NCI-H1092 treated with DMSO at 0.1 percent for 48 hours (cell line): ENCODE measurements around the gene RFTN1.
A peak's percentile ranks its signal among the peaks of the same experiment; 100 is the strongest.

Experiments
- DNase-seq: peaks from one replicate; lab custom pipeline; 2025; lab: John Stamatoyannopoulos, UW

The RFTN1 gene

DNA sequence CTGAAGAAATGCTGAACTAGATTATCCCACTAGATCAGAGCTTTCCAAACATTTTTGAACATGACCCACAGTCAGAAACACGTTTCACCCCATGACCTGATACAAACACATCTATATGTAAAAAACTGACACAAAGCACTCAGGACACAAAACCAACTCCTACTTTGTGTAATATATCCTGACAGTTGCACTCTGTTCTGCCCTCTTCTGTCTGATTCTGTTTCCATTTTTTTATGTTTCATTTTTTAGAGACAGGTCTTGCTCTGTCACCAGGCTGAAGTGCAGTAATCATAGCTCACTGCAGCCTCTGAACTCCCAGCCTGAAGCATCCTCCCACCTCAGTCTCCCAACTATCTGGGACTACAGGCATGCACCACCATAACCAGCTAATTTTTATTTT is 15.8 kb upstream of the RFTN1 start:
- no peak for DNase-seq

- DNase-seq, result no peak
Observed at GRCh38 chr3:16528581-16528993, 15.1 kb upstream of the RFTN1 start.

- no peak for DNase-seq
Observed at GRCh38 chr3:16528106-16528505, 14.6 kb upstream of the RFTN1 start.

DNA sequence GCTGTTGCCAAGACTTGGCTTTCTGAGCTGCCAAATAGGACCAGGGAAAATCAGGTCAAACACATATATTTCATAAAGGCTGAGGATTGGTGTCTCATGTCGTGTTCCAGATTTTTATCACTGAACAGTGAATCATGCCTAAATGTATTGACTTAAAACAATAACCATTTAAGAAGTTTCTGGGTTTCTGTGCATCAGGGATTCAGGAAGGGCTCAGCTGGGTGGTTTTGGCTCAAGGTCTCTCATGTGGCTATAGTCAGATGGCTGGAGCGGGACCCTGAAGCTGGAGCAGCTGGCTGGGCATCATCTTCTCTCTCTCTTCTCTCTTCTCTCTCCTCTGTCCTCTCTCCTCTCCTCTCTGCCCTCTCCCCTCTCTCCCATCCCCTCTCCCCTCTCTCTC is 10.7 kb upstream of the RFTN1 start:
- DNase-seq, result no peak

DNA sequence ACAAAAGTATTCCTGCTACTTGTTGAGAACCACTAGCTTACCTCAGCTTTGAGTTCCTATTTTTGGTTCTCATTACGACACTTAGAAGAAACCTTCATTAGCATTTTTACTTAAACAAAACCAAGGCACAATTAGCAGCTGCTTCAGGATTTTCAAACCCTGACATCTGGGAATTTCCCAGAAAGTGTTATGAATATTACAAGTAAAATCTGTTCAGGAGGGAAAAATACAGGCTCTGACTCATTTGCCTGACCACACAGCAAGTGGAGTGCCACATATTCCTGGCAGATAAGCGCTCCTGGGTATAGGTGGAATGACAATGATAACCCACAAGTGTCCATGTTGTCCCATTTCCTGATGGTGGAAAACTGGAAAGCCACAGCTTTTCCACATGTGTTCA is 10.3 kb upstream of the RFTN1 start:
- DNase-seq, result no peak

DNA sequence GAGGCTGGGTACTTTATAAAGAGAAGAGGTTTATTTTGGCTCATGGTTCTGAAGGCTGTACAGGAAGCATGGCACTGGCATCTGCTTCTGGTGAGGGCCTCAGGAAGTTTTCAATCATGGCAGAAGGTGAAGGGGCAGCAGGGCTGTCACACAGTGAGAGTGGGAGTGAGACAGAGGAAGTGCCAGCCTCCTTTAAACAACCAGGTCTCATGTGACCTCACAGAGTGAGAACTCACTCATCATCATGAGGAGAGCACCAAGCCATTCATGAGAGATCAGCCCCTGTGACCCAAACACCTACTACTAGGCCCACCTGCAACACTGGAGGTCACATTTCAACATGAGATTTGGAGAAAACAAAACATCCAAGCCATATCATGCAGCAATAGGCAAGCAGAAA is 9.3 kb upstream of the RFTN1 start:
- DNase-seq, result no peak

GRCh38 chr3:16520970-16521881 is 7.7 kb upstream of the RFTN1 start:
- no peak for DNase-seq

DNA sequence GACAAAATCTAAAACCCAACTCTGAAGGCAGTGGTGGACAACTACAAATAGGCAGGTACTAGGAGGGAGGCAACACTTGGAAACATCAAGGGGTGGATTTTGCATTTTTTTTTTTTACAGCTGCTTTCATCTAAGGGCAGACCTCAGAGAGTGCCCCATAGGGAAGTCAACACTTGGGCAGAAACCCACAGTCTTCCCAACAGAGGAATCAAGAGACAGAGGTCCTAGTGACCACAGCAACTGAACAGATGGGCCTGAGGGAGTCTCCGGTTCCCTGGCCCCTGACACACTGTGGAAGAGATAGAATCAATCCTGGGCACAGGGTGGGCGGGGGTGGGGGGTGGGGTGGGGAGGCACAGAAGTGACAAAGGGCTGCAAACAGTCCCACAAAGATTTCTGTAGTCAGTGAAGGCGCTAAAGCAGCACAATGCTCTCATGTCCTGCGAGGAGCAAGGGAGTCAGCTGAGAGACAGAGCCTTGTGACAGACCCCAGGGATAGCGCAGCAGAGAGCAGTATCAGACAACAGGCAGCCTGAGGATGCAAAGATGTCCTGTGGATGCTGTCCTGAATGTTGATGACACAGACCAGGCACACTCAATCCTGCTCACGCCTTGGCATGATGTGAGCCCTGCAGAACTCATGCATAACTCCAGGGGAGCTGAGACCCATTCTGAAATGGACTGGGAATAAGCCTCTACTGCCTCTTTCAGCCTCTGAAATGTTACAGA is 6.9 kb upstream of the RFTN1 start:
- DNase-seq, result no peak

DNA sequence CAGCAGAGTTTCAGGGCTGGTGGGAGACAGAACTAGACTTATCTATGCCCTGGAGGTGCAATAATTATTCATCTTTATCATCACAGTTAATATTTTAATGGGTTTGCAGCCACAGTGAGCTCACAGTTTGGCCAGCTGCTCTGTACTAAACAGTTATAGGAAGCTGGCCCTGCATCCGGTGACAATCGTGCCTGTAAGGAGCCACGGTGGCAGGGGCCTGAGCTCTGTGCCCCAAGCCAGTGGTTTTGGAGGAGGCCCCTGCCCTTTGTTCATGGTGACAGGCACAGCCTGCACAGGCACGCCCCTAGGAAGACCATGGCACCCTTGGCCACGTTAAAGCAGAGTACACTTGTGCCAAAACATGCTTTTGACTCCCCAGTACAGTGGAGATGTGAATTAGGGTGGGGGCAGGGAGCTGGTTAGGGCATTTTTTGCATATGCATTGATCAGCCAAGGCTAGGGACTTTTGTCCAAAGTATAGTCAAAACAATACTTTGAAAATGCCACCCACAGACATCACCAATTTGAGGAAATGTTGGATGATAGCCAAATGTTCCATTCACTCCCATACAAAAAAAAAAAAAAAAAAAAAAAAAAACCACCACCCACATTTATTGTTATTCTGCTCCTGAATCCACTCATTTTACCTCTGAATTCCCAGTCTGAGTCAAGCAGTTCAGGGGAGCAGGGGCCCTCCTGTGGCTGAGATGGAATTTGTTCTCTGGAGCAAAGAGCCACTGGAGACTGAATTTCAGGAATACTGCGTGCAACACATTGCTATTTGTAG is 3.4 kb upstream of the RFTN1 start:
- DNase-seq, result peak; percentile 8

DNA sequence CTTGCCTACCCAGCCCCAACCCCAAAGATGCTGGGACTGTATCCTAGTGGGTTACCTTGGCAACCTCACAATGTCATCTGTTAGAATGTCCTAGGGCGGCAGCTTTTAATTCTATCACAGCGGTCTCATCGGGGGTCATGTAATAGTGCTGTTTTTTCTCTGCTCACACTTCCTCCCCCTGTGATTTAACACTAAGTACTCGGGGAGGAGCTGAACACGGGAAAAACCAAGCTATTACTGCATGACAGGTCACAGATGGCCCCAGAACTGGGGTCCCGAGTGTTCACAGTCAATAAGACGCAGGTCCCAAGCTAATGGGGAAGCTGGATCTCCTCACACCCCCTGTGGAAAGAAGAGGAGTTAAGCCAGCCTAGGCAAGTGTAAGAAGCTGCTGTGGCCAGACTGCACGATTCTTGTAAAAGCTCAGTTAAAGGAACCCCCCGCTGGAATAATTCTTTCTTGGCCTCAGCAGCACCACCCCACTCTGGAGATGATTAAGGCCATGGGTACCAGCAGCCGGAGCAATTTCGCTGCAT is 2.5 kb upstream of the RFTN1 start:
- no peak for DNase-seq

DNA sequence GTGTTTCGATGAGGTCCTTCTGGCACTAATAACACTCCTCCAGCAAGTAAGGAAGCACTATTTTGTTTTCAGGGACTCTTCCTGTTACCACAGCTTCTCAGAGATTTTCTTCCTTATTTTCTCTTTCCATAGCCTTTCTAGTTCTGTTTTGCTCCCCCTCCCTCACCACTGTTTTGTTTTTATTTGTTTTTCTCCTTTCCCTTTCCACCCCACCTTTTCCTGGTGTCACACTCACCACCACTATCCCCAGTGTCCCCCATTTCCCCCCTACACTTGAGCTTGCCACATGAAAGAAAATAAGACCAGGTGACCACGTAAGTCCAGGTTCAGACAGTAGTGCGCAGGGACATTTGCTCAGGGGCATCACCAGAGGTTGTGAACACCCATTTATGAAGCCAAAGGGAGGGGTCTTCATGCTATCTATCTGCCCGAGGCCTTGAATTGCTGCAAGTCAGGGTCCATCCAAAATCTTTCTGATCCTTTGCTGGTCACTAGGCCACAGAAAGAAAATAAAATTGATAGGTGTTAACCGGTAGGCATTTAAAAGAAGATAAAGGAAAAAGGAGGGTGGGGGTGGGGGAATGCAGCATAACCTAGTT is 1.4 kb upstream of the RFTN1 start:
- DNase-seq, result no peak

DNA sequence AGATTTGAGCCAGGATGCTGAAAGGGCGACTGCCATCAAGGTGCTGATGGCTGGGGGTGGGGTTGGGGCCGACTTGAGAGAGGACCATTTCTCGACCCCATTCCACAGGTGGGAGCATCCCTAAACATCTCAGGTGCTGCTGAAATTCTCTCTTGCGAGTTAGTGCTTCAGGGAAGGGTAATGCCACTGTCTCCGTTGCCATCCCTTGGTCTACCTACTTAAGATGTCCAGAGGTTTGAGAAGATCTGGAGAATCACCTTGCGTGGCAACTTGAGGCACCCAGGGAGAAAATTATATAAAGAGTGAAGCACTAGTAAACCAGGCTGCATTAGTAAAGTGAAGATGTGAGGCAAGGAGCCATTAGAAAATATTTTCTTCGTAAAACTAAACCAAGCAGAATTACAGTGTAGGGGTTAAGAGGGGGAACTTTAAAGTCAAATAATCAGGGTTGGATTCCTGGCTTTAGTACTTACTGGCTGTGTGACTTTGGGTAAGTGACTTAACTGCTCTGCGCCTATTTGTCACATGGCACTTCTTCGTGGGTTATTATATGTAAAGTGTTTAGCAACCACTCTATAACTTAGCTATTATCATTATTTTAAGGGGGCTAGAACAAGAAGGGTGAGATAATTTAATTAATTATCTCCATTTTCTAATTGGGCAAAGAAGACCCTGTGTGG is 662 bp upstream of the RFTN1 start:
- DNase-seq, result no peak

- no peak for DNase-seq
Observed at GRCh38 chr3:16512435-16513140, 911 bp downstream of the RFTN1 start.

DNA sequence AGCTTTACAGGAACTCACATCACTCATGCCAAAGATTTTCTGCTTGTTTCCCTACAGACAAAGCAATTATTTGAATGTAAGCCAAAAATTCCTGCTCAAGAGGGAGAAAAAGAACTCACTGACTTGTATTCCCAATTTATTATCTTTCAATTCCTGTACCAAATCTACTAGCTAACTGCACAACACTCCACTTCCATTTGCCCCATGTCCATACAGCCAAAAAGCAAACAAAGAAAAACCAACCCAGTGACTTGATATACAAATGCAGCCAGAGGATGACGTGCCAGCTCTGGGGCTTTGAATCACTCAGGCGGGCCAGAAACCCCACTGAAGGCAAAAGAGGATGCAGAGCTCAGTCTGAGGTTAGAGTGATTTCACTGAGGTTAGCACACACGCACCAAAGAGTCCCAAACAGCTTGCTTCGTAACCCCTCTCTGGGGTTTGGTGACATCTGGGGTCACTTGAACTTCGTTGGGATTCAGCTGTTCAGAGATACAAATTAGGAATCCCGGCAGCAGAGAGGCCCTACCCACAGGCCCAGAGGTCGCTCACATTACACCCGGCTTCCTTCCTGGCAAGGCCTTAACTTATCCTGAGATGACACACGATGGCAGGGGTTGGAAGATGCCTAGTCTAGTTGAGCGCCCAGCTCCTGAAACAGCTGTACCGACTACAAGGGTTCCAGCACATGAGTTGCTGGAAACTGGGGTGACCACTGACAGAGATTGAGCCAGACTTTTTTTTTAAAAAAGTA is 1.6 kb downstream of the RFTN1 start:
- no peak for DNase-seq

DNA sequence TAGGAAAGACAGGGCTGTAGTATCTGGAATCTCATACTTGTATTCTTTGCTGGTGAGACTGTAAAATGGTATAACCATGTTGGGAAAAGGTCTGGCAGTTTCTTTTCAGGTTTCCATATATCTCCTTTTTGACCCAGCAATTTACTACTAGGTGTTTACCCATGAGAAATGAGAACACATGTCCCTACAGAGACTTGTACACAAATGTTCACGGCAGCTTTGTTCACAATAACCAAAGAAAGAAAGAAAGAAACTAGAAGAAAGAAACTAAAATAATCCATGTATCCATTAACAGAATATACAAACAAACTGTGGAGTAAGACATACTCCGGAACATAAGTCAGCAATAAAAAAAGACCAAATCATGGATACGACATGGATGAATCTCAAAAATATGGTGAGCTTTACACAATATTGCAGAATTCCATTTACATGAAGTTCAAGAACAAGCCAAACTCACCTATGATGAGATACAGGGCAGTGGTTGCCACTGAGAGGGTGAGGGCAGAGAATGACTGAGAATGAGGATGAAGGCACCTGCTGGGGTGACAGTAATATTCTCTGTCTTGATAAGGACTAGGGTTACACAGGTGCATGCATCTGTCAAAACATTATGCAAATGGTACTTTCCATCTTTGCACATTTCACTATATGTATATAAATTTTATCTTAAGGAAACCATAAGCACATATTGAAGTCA is 2.7 kb downstream of the RFTN1 start:
- DNase-seq, result no peak

DNA sequence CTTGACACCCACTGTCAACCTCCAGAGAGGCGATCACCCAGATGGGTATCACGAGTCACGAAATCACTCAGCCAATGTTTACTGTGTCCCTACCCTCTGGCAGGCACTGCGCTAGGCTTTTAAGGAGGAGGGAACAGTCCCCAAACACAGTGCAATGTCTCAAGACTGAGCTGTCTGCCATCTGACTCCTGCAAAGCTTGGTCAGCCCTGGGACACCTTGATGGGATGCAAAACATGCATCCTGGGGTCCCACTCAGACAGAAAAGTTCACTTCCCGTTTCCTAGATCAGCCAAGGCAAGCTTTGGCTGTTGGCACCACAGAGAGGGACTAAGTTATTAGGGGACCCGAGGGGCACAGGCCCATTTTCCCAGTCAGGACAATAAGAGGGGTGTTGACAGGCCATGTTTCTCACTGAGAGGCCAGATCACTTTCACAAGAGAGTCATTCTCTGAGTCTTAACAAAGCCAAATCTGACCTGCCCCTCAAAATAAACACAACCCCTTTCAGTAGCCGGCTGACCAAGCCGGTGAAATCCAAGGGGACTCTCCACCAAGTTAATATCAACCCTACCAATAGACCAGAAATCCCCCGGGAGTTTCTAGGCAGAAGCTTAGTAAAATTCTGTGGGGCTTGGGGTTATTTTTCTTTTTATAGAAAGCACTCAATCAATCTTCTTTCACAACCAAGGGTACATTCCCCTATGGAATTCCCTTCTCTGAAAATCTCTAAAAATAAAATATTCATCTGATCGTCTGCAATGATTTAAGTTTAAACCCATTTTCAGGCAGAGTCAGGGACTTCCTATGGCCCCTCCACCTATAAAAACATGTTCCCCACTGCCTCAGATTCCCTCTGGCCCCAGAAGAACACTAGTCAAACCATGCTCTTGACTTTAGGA is 3.5 kb downstream of the RFTN1 start:
- DNase-seq, result no peak

- no peak for DNase-seq
Observed at GRCh38 chr3:16508591-16508995, 4.9 kb downstream of the RFTN1 start.

GRCh38 chr3:16508243-16508578 is 5.3 kb downstream of the RFTN1 start:
- peak; percentile 2 for DNase-seq
